ENCODE results near the gene S1PR4. TPM values are rescaled to one million over a fixed set of nuclear protein-coding genes. Genes with fewer than 3 reads are reported as not detected.

Gene S1PR4
- total RNA-seq, 2 donors from 2014 or later, result not detected

DNA sequence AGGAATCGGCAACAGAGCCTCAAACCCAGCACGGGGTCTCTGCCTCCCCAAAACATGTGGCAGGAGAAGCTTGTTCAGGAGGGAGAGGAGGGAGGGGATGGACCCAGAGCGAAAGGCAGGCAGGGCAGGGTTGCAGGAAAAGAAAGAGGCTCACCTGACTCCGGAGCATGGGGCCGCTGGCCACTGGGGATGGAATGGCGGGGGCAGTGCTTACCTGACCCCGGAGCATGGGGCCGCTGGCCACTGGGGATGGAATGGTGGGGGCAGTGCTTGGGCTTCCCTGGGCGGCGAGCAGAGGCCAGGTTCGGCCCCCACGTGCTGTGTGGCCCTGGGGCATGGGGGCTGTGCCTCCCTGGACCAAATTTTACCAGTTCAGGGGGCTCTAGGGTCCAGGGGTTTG lies 32.6 kb downstream of the S1PR4 start:
- Histone ChIP-seq H3K27me3 (ENCODE audit: control insufficient read depth, insufficient read depth, low read length, poor library complexity, severe bottlenecking) (no peaks in the 10 kb centered on the region), H3K9ac (ENCODE audit: extremely low read depth, low read length, poor library complexity, severe bottlenecking) (no peak overlapping the region), H3K4me3 (ENCODE audit: low read length) (no peak overlapping the region), H3K27ac (ENCODE audit: low read depth, low read length) (no peak overlapping the region), H3K9me3 (ENCODE audit: control insufficient read depth, low read length) (no peaks in the 10 kb centered on the region), H3K4me1 (ENCODE audit: control insufficient read depth, insufficient read depth, low read length) (no peaks in the 10 kb centered on the region), H3K36me3 (ENCODE audit: control insufficient read depth, insufficient read depth, low read length) (peaks cover 13% of the 10 kb centered on the region)
- Mint-ChIP-seq H3K27me3 (ENCODE audit: insufficient read depth) (peaks cover 1% of the 10 kb centered on the region), H3K27ac (no peak overlapping the region), H3K4me3 (no peak overlapping the region), H3K4me1 (no peaks in the 10 kb centered on the region), H3K36me3 (ENCODE audit: low read depth) (peaks cover 17% of the 10 kb centered on the region), H3K9me3 (no peaks in the 10 kb centered on the region)
- TF ChIP-seq, protein P1, sequence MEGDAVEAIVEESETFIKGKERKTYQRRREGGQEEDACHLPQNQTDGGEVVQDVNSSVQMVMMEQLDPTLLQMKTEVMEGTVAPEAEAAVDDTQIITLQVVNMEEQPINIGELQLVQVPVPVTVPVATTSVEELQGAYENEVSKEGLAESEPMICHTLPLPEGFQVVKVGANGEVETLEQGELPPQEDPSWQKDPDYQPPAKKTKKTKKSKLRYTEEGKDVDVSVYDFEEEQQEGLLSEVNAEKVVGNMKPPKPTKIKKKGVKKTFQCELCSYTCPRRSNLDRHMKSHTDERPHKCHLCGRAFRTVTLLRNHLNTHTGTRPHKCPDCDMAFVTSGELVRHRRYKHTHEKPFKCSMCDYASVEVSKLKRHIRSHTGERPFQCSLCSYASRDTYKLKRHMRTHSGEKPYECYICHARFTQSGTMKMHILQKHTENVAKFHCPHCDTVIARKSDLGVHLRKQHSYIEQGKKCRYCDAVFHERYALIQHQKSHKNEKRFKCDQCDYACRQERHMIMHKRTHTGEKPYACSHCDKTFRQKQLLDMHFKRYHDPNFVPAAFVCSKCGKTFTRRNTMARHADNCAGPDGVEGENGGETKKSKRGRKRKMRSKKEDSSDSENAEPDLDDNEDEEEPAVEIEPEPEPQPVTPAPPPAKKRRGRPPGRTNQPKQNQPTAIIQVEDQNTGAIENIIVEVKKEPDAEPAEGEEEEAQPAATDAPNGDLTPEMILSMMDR (conservative IDR thresholded peaks at IDR 0.05), result no peak
- no peak for DNase-seq
- WGBS, 2 experiments (ENCODE audit: insufficient coverage in 1 of 2, insufficient read length in 1 of 2), result 76 to 81% methylated on average over 5 to 12 of the region's 12 CpGs

DNA sequence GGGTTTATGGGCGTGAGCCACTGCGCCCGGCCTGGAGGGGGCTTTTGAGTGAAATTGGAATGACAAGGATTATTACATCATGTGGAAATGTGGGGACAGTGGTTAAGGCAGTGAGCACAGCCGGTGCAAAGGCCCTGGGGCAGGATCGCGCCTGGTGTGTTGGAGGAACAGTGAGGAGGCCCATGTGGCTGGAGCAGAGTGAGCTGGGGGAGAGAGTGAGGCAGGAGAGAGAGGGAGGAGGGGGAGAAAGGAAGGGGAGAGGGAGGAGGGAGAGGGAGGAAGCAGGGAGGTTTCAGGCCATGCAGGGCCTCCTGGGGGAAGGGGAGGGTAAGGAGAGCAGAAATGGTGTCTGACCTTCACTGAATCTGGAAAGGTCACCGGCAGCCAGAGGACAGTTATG lies 34.6 kb downstream of the S1PR4 start:
- Mint-ChIP-seq H3K9me3 (no peaks in the 10 kb centered on the region), H3K27me3 (ENCODE audit: insufficient read depth) (peaks cover 1% of the 10 kb centered on the region), H3K27ac (no peak overlapping the region), H3K4me1 (no peaks in the 10 kb centered on the region), H3K36me3 (ENCODE audit: low read depth) (peaks cover 9% of the 10 kb centered on the region), H3K4me3 (no peak overlapping the region)
- no peak for DNase-seq
- Histone ChIP-seq H3K27me3 (ENCODE audit: control insufficient read depth, insufficient read depth, low read length, poor library complexity, severe bottlenecking) (no peaks in the 10 kb centered on the region), H3K27ac (ENCODE audit: low read depth, low read length) (no peak overlapping the region), H3K9me3 (ENCODE audit: control insufficient read depth, low read length) (peaks cover 4% of the 10 kb centered on the region), H3K4me3 (ENCODE audit: low read length) (no peak overlapping the region), H3K36me3 (ENCODE audit: control insufficient read depth, insufficient read depth, low read length) (peaks cover 4% of the 10 kb centered on the region), H3K4me1 (ENCODE audit: control insufficient read depth, insufficient read depth, low read length) (no peaks in the 10 kb centered on the region), H3K9ac (ENCODE audit: extremely low read depth, low read length, poor library complexity, severe bottlenecking) (no peak overlapping the region)
- WGBS, 2 experiments (ENCODE audit: insufficient coverage in 1 of 2, insufficient read length in 1 of 2), result 90 to 95% methylated on average over 4 to 7 of the region's 7 CpGs
- TF ChIP-seq, protein P1 (conservative IDR thresholded peaks at IDR 0.05), result no peak

DNA sequence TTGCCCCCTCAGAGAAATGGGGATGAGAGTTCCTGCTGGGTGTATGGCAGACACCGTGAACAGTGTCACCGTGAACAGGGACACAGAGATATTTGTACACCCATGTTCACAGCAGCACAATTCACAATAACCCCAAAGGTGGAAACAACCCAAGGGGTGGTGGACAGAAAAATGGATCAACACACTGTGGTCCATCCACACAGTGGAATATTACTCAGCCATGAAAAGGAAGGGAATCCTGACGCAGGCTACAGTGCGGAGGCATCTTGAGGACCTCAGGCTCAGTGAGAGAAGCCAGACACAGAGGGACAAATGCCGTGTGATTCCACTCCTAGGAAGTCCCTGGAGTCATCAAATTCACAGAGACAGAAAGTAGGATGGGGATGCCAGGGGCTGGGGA lies 38.3 kb downstream of the S1PR4 start:
- H3K9ac ChIP-seq (ENCODE audit: extremely low read depth, low read length, poor library complexity, severe bottlenecking), result no peak overlapping the region
- H3K4me1 ChIP-seq (ENCODE audit: control insufficient read depth, insufficient read depth, low read length), result no peaks in the 10 kb centered on the region
- Mint-ChIP-seq H3K27ac (no peak overlapping the region), H3K4me3 (no peak overlapping the region), H3K36me3 (ENCODE audit: low read depth) (no peaks in the 10 kb centered on the region), H3K27me3 (ENCODE audit: insufficient read depth) (peaks cover 12% of the 10 kb centered on the region), H3K4me1 (no peaks in the 10 kb centered on the region), H3K9me3 (no peaks in the 10 kb centered on the region)
- no peak overlapping the region for H3K27ac ChIP-seq (ENCODE audit: low read depth, low read length)
- TF ChIP-seq, protein P1 (conservative IDR thresholded peaks at IDR 0.05), result no peak
- H3K36me3 ChIP-seq (ENCODE audit: control insufficient read depth, insufficient read depth, low read length), result peaks cover 4% of the 10 kb centered on the region
- no peak overlapping the region for H3K4me3 ChIP-seq (ENCODE audit: low read length)
- peaks cover 4% of the 10 kb centered on the region for H3K9me3 ChIP-seq (ENCODE audit: control insufficient read depth, low read length)
- DNase-seq, result no peak
- 88 to 98% methylated on average over 2 to 5 of the region's 5 CpGs for WGBS, 2 experiments (ENCODE audit: insufficient coverage in 1 of 2, insufficient read length in 1 of 2)
- H3K27me3 ChIP-seq (ENCODE audit: control insufficient read depth, insufficient read depth, low read length, poor library complexity, severe bottlenecking), result no peaks in the 10 kb centered on the region

Data from endodermal cell (in vitro differentiated cells).